GM19023 (cell line): ENCODE results near the gene FEN1.

ENCODE experiments used
- ATAC-seq: cut with Tn5 transposase; IDR thresholded peaks from one replicate; pipeline ENCODE4 v1.9.1; 2021; ENCODE audit warnings: mild to moderate bottlenecking, moderate library complexity; ENCODE audit not compliant: unreplicated experiment

Gene FEN1

DNA sequence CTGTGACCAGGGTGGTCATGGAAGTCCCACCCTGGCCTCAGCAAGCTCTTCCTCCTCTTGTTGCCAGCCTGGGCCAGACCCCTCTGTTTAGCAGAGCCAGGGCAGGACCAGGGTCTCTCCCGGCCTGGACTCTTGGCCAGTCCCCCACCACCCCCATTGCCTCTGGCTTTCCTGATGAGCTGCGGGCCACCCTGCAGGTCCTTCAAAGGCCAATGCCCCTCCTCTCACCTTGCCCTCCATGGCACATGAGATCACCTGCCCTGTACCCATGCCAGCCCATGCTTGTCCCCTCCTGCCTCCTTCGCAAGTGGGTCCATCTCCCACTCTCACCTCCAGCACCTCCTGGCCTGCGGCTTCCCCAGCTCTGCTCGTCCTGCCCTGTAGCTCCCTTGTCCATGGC, 45.8 kb downstream of the FEN1 start:
- ATAC-seq: no peak

DNA sequence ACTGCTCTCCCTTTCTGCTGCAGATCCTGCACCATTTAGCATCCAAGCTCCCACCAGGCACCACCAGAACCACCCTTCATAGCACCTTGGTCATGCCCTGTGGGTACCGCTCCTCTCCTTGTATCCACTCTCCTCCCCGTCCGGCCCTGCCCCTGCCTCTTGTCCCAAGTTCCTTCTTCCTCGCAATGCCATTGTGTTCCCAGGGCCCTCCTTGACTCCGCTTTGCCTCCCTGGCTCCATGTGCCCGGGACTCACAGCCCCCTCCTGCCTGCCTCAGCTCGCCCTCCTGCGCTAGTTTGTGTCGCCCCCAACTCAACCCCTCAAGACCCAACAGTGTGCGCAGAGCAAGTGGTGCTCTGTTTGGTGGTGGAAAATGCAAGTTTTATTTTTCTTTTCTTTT, 46.2 kb downstream of the FEN1 start:
- ATAC-seq: no peak

DNA sequence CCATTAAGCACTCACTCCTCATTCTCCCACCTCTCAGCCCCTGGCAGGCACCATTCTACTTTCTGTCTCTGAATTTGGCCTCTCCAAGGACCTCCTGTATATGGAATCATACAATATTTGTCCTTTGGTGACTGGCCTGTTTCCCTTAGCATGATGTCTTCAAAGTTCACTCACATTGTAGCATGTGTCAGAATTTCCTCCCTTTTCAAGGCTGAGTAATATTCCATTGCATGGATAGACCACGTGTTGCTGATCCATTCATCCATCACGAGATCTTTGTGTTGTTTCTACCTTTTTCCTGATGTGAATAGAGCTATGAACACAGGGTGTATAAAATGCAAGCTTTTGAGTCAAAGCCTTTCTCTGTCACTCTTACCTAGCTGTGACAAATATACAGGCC, 47.0 kb downstream of the FEN1 start:
- no peak for ATAC-seq

DNA sequence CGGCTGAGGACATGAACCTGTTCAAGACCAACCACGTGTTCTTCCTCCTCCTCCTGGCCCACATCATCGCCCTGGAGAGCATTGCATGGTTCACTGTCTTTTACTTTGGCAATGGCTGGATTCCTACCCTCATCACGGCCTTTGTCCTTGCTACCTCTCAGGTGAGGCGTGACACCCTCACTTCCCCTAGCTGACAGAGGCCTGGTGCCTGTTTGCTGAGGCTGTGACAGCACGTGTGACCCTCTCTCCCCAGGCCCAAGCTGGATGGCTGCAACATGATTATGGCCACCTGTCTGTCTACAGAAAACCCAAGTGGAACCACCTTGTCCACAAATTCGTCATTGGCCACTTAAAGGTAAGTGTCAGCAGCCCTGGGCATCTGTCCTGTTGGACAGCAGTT, 47.7 kb downstream of the FEN1 start:
- no peak for ATAC-seq

DNA sequence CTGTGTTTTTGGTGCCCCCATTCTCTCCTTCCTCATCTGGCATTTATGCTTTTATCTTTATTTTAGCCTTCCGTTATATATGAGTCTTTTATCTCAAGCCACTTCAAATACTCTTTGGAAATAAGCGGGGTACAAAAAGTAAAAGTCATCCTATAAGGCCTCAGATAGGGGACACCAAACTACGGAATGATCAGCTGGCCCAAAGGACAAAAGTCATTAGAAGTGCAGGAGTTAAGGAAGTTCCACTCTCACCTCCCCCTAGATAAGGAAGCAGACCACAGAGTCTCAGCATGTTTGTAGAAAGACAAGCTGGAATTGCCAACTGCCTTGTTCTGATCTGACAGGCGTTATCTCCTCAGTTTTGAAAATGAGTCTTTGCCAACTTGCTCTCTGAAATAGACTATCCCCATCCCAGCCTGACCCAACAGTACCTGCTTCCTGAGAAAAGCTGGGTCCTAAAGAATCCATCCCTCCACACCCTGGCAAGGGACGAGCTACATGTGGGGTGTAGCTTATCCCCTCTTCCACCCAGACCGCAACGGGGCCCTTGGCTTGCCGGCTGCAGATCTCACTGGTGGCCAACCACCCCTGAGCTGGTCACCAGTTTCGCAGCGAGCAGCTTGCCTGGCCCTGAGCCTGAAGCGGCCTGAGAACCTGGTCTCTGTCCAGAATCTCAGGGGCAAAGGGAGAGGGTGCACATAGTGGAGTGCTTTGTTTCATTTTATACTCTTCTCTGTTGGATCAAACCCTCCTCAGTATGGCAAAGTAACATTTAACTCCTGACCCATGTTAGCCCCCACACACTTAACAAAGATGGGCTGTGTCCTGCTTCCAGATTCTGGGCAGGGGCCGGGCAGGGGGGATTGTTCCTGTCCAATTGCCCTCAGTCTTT, 49.2 kb downstream of the FEN1 start:
- no peak for ATAC-seq

DNA sequence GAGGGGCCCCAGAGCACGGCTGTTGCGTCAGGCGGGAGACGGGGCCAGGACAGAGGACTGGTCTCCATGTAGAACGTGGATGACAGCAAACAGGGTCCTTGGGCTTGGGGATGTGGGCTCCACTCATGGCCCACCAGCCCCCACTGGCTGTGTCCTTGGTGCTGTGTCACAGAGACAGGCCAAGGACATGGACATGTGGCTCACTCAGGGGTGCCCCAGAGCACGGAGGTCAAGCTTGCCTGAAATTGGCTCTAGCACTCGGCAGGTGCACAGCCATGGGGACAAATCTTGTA, 49.8 kb downstream of the FEN1 start:
- no peak for ATAC-seq

DNA sequence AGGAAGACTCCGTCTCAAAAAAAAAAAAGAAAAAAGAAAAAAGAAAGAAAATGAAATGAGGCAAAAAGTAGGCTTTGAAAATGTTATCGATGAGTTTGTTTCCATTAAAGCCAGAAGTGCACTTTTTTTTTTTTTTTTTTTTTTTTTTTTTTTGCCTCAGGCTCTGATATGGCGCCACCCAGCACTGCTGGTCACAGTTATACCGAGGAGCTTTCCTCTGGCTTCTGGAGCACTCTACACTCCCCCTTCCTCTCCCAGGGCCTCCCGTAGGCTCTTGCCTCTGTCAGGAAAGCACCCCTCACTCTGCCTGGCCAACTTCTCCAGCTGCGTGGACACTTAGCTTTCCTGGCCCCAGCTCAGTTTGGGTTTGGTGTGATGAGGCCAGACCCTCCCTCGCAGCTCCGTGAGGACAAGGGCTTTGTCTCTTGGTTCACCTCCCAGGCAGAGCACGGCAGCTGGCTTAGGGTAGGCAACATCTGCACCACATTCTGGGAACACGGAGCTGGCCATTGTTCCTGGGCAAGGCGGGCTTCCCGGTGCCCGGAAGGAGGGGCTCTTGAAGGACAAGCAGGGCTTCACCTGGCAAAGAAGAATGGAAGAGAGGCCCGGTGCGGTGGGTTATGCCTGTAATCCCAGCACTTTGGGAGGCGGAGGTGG, 52.3 kb downstream of the FEN1 start:
- ATAC-seq: no peak

DNA sequence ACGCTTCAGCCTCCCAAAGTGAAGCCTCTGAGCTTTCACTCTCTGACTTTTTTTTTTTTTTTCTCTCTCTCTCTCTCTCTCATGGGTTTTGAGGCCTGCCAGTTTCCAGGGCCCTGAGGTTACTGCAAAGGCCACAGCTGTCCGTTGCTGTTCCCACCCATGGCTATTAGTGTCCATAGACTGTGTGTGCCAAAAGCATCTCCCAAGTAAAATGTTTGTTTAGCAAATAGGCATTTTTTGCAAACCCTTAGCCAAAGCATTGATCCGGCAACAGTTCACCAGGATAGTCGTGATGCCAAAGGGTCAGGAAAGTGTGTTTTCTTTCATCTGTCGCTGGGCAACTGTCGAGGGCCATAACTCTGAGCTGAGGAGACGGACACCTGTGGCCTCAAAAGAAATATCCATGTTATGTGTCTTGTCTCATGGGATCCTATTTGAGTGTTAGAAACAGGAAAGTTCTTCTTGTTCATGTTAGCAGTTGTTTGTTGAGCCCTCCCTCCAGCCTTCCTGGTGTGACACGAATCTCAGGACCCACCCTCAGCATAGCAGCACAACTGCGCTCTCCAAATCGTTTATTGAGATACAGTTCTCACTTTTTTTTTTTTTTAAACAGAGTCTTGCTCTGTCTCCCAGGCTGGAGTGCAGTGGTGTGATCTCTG, 53.8 kb downstream of the FEN1 start:
- ATAC-seq: no peak
